ENCODE measurements around the gene RANBP3.

RANBP3 gene

GRCh38 chr19:5943623-5944022 is 34.3 kb downstream of the RANBP3 start:
- DNase-seq, result no peak

GRCh38 chr19:5943045-5943444 is 34.9 kb downstream of the RANBP3 start:
- DNase-seq, result no peak

- DNase-seq, result no peak
These were observed 36.3 kb downstream of the RANBP3 start for GRCh38 chr19:5941673-5942072.

- DNase-seq, result no peak
These were observed 37.4 kb downstream of the RANBP3 start for GRCh38 chr19:5940260-5941208.

- DNase-seq, result no peak
These were observed 40.4 kb downstream of the RANBP3 start for GRCh38 chr19:5937550-5937949.

GRCh38 chr19:5936292-5936592 is 41.7 kb downstream of the RANBP3 start:
- DNase-seq, result no peak

GRCh38 chr19:5935473-5936291 is 42.3 kb downstream of the RANBP3 start:
- no peak for DNase-seq

- no peak for DNase-seq
These were observed 43.0 kb downstream of the RANBP3 start for GRCh38 chr19:5934774-5935472.

- no peak for DNase-seq
These were observed 43.9 kb downstream of the RANBP3 start for GRCh38 chr19:5934069-5934401.

GRCh38 chr19:5933391-5934068 is 44.4 kb downstream of the RANBP3 start:
- no peak for DNase-seq

GRCh38 chr19:5932609-5933262 is 45.2 kb downstream of the RANBP3 start:
- no peak for DNase-seq

- DNase-seq, result no peak
These were observed 45.8 kb downstream of the RANBP3 start for GRCh38 chr19:5932146-5932545.

- DNase-seq, result no peak
These were observed 46.7 kb downstream of the RANBP3 start for GRCh38 chr19:5931251-5931650.

- DNase-seq, result no peak
These were observed 48.3 kb downstream of the RANBP3 start for GRCh38 chr19:5929625-5930024.

GRCh38 chr19:5929179-5929578 is 48.8 kb downstream of the RANBP3 start:
- no peak for DNase-seq

- DNase-seq, result no peak
These were observed 50.5 kb downstream of the RANBP3 start for GRCh38 chr19:5927441-5927821.

GRCh38 chr19:5926641-5927440 is 51.1 kb downstream of the RANBP3 start:
- no peak for DNase-seq

GRCh38 chr19:5925830-5926427 is 52.0 kb downstream of the RANBP3 start:
- no peak for DNase-seq

GRCh38 chr19:5923356-5923755 is 54.6 kb downstream of the RANBP3 start:
- DNase-seq, result no peak

GRCh38 chr19:5922161-5922545 is 55.8 kb downstream of the RANBP3 start:
- no peak for DNase-seq

GRCh38 chr19:5921516-5922160 is 56.3 kb downstream of the RANBP3 start:
- DNase-seq, result no peak

Data from NCI-H1417 treated with DMSO at 0.1 percent for 48 hours (cell line).